Calu3 (cell line): Measurements from ENCODE around the gene F7. TPM values are rescaled to one million over a fixed set of nuclear protein-coding genes. Genes with fewer than 3 reads are reported as not detected.

ENCODE experiments used
- BruUV-seq: library from RNA; stranded (reverse); fragments of 400-500 nt; replicated peaks from 2 replicates; lab custom pipeline; 2021; lab: Mats Ljungman, UMichigan
- CTCF ChIA-PET: fragments of 300-600 bp; sonication (Branson Sonifier 250); formaldehyde crosslinking; loops from one replicate; lab custom pipeline; 2022; ENCODE audit warnings: antibody characterized with exemption; lab: Charles Lee
- DNase-seq: peaks from one replicate; pipeline ENCODE4 v3.0.0; 2022
- H3K27ac Mint-ChIP-seq: one replicate; pipeline ENCODE4 v1.8.0; 2022; ENCODE audit warnings: mixed read lengths; ENCODE audit not compliant: unreplicated experiment
- H3K27me3 Mint-ChIP-seq: one replicate; pipeline ENCODE4 v1.8.0; 2022; ENCODE audit warnings: mixed read lengths; ENCODE audit not compliant: unreplicated experiment
- H3K36me3 Mint-ChIP-seq: one replicate; pipeline ENCODE4 v1.8.0; 2022; ENCODE audit warnings: mild to moderate bottlenecking, moderate library complexity, mixed read lengths; ENCODE audit not compliant: insufficient read depth, unreplicated experiment
- H3K4me1 Mint-ChIP-seq: one replicate; pipeline ENCODE4 v1.8.0; 2022; ENCODE audit warnings: mild to moderate bottlenecking, low read depth, mixed read lengths; ENCODE audit not compliant: unreplicated experiment
- H3K4me3 Mint-ChIP-seq: one replicate; pipeline ENCODE4 v1.8.0; 2022; ENCODE audit warnings: mild to moderate bottlenecking, low read depth, moderate library complexity, mixed read lengths; ENCODE audit not compliant: unreplicated experiment
- H3K9me3 Mint-ChIP-seq: one replicate; pipeline ENCODE4 v1.8.0; 2022; ENCODE audit warnings: low read depth, mixed read lengths; ENCODE audit not compliant: unreplicated experiment
- CTCF ChIP-seq: fragments of 200-600 bp; IDR thresholded peaks from one replicate; pipeline ENCODE4 v1.8.0; 2022; ENCODE audit warnings: antibody characterized with exemption; ENCODE audit not compliant: unreplicated experiment
- intact Hi-C: fragments of 100-400 bp; cut with micrococcal nuclease; formaldehyde crosslinking; loops from one replicate; pipeline ENCODE4 v1.10.0; 2022; ENCODE audit not compliant: unreplicated experiment
- total RNA-seq: library from RNA; stranded (reverse); gene quantifications from 2 replicates; pipeline ENCODE4 v1.2.3, GENCODE V29; 2022

The F7 gene
- total RNA-seq, 1 experiment from 2014 or later, result not detected

- Mint-ChIP-seq H3K4me1 (no peaks in the 10 kb centered on the region), H3K36me3 (no peaks in the 10 kb centered on the region), H3K27ac (no peak overlapping the region), H3K9me3 (no peaks in the 10 kb centered on the region), H3K27me3 (no peaks in the 10 kb centered on the region), H3K4me3 (no peak overlapping the region)
- no peak for DNase-seq
- TF ChIP-seq CTCF, result no peak
- intact Hi-C loops, result no loop called here
- no TSS peak for BruUV-seq
- CTCF ChIA-PET, result no interaction called here
Observed at GRCh38 chr13:113074401-113074800, 31.2 kb upstream of the F7 start.

- no peak for TF ChIP-seq CTCF
- DNase-seq, result no peak
- Mint-ChIP-seq H3K9me3 (no peaks in the 10 kb centered on the region), H3K4me1 (no peaks in the 10 kb centered on the region), H3K4me3 (no peak overlapping the region), H3K36me3 (no peaks in the 10 kb centered on the region), H3K27me3 (no peaks in the 10 kb centered on the region), H3K27ac (no peak overlapping the region)
- BruUV-seq, result no TSS peak
- CTCF ChIA-PET, result interaction anchor here (0.7 kb wide), 1 partner anchor 331 kb away, joined by 4 read pairs; no protein-coding TSS in a partner anchor
- intact Hi-C loops, result no loop called here
Observed at GRCh38 chr13:113074876-113075275, 30.7 kb upstream of the F7 start.

GRCh38 chr13:113075711-113076110 is 29.9 kb upstream of the F7 start:
- no peak for DNase-seq
- Mint-ChIP-seq H3K4me3 (no peak overlapping the region), H3K27me3 (no peaks in the 10 kb centered on the region), H3K27ac (no peak overlapping the region), H3K36me3 (no peaks in the 10 kb centered on the region), H3K4me1 (no peaks in the 10 kb centered on the region), H3K9me3 (no peaks in the 10 kb centered on the region)
- intact Hi-C loops, result no loop called here
- CTCF ChIA-PET, result no interaction called here
- TF ChIP-seq CTCF, result no peak
- BruUV-seq, result no TSS peak

GRCh38 chr13:113076681-113077401 is 28.8 kb upstream of the F7 start:
- no TSS peak for BruUV-seq
- CTCF ChIA-PET, result no interaction called here
- Mint-ChIP-seq H3K27ac (no peak overlapping the region), H3K27me3 (no peaks in the 10 kb centered on the region), H3K4me1 (no peaks in the 10 kb centered on the region), H3K9me3 (no peaks in the 10 kb centered on the region), H3K36me3 (peaks cover 5% of the 10 kb centered on the region), H3K4me3 (no peak overlapping the region)
- DNase-seq, result no peak
- intact Hi-C loops, result no loop called here
- no peak for TF ChIP-seq CTCF
